ENCODE measurements around the gene CST1. TPM values are rescaled to one million over a fixed set of nuclear protein-coding genes. Genes with fewer than 3 reads are reported as not detected.

Gene CST1
- total RNA-seq, 1 donor from 2014 or later, result not detected

DNA sequence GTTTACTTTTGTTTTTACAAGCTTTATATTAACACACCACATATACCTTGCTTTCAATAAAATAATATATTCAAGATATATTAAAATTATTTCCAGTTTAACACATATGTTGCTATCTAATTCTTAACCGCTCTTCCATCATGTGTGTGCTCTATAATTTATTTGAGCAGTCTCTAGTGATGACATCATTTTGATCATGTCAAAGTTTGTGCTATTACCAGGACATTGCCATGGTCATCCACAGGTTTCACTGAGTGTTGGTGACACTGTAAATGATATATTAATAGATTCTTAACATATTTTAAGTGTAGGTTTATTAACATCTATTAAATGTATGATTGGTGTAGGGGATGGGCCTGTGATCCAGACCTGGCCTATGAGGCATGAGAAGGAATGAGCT is 44.8 kb downstream of the CST1 start:
- TF ChIP-seq EZH2phosphoT487 (IDR thresholded peaks at IDR 0.05) (no peak), EZH2 (IDR thresholded peaks at IDR 0.05) (no peak)
- TF ChIP-seq, protein P1, sequence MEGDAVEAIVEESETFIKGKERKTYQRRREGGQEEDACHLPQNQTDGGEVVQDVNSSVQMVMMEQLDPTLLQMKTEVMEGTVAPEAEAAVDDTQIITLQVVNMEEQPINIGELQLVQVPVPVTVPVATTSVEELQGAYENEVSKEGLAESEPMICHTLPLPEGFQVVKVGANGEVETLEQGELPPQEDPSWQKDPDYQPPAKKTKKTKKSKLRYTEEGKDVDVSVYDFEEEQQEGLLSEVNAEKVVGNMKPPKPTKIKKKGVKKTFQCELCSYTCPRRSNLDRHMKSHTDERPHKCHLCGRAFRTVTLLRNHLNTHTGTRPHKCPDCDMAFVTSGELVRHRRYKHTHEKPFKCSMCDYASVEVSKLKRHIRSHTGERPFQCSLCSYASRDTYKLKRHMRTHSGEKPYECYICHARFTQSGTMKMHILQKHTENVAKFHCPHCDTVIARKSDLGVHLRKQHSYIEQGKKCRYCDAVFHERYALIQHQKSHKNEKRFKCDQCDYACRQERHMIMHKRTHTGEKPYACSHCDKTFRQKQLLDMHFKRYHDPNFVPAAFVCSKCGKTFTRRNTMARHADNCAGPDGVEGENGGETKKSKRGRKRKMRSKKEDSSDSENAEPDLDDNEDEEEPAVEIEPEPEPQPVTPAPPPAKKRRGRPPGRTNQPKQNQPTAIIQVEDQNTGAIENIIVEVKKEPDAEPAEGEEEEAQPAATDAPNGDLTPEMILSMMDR (IDR thresholded peaks at IDR 0.05), result no peak
- Mint-ChIP-seq H3K27ac (no peak overlapping the region), H3K4me3 (no peak overlapping the region), H3K36me3 (no peaks in the 10 kb centered on the region), H3K27me3 (ENCODE audit: insufficient read depth, low read depth) (peaks cover 4% of the 10 kb centered on the region), H3K9me3 (no peaks in the 10 kb centered on the region), H3K4me1 (no peaks in the 10 kb centered on the region)
- H3K27ac ChIP-seq, result no peak overlapping the region
- no peak overlapping the region for H3K4me3 ChIP-seq
- H3K27me3 ChIP-seq, result no peaks in the 10 kb centered on the region
- H3F3A ChIP-seq (ENCODE audit: low read depth), result no peaks in the 10 kb centered on the region
- no peaks in the 10 kb centered on the region for H3K4me1 ChIP-seq
- no peaks in the 10 kb centered on the region for H3K79me2 ChIP-seq (ENCODE audit: low read depth)
- H3K4me2 ChIP-seq, result no peak overlapping the region
- H2AFZ ChIP-seq (replicated peaks), result no peak overlapping the region
- no peaks in the 10 kb centered on the region for H3K9me3 ChIP-seq (ENCODE audit: low read depth)
- no peak for DNase-seq (ENCODE audit: low spot score)
- no peaks in the 10 kb centered on the region for H3K36me3 ChIP-seq
- H3K9ac ChIP-seq, result no peak overlapping the region
- H4K20me1 ChIP-seq (ENCODE audit: low read depth), result no peaks in the 10 kb centered on the region

DNA sequence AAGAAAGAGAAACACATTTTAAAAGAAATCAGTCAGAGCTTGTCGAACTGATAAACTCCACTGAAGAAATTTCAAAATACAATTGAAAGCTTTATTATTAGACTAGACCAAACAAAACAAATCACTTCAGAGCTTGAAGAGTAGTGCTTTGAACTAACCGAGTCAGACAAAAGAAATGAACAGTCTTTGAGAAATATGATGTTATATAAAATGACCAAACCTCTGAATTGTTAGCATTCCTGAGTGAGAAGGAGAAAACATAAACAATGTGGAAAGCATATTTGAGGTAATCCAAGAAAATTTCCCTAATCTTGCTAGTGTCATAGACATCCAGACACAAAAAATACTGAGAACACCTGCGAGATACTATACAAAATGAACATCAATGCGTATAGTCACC is 48.7 kb downstream of the CST1 start:
- no peaks in the 10 kb centered on the region for H3K9me3 ChIP-seq (ENCODE audit: low read depth)
- DNase-seq (ENCODE audit: low spot score), result no peak
- H3K4me1 ChIP-seq, result no peaks in the 10 kb centered on the region
- H3K27ac ChIP-seq, result no peak overlapping the region
- H3K79me2 ChIP-seq (ENCODE audit: low read depth), result no peaks in the 10 kb centered on the region
- no peaks in the 10 kb centered on the region for H3K36me3 ChIP-seq
- H3K4me2 ChIP-seq, result no peak overlapping the region
- no peak overlapping the region for H3K4me3 Mint-ChIP-seq
- no peaks in the 10 kb centered on the region for H4K20me1 ChIP-seq (ENCODE audit: low read depth)
- H3K27me3 ChIP-seq, result no peaks in the 10 kb centered on the region
- H3K27me3 Mint-ChIP-seq (ENCODE audit: insufficient read depth, low read depth), result peaks cover 4% of the 10 kb centered on the region
- H3K27ac Mint-ChIP-seq, result no peak overlapping the region
- no peak overlapping the region for H3K9ac ChIP-seq
- no peaks in the 10 kb centered on the region for H3F3A ChIP-seq (ENCODE audit: low read depth)
- no peaks in the 10 kb centered on the region for H3K9me3 Mint-ChIP-seq
- TF ChIP-seq, protein P1 (IDR thresholded peaks at IDR 0.05), result no peak
- TF ChIP-seq EZH2 (IDR thresholded peaks at IDR 0.05) (no peak), EZH2phosphoT487 (IDR thresholded peaks at IDR 0.05) (no peak)
- no peak overlapping the region for H2AFZ ChIP-seq (replicated peaks)
- no peak overlapping the region for H3K4me3 ChIP-seq
- no peaks in the 10 kb centered on the region for H3K36me3 Mint-ChIP-seq
- H3K4me1 Mint-ChIP-seq, result no peaks in the 10 kb centered on the region

DNA sequence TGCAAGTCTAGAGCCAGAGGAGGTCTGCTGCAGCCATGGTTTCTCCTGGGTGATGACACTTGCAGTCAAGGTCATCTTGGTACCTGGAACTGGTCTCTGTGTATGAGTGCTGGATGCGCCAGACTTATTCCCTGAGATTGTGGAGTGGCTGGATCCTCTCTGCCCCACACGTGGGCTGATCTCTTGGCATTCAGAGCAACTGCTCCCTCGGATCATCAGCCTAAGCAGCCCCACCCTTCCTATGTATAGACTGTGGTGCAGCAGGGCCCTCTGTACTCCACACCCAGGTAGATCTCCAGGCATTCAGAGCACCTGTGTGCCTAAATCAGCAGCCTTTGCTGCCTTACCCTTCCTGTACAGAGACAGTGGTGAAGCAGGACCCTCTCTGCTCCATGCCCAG is 49.8 kb downstream of the CST1 start:
- H3K27me3 ChIP-seq, result no peaks in the 10 kb centered on the region
- H3K4me1 ChIP-seq, result no peaks in the 10 kb centered on the region
- H3K36me3 ChIP-seq, result no peaks in the 10 kb centered on the region
- no peak overlapping the region for H3K9ac ChIP-seq
- H3K79me2 ChIP-seq (ENCODE audit: low read depth), result no peaks in the 10 kb centered on the region
- Mint-ChIP-seq H3K9me3 (no peaks in the 10 kb centered on the region), H3K4me3 (no peak overlapping the region), H3K27ac (no peak overlapping the region), H3K27me3 (ENCODE audit: insufficient read depth, low read depth) (peaks cover 4% of the 10 kb centered on the region), H3K36me3 (no peaks in the 10 kb centered on the region), H3K4me1 (no peaks in the 10 kb centered on the region)
- no peak overlapping the region for H2AFZ ChIP-seq (replicated peaks)
- no peak for DNase-seq (ENCODE audit: low spot score)
- no peaks in the 10 kb centered on the region for H4K20me1 ChIP-seq (ENCODE audit: low read depth)
- no peak overlapping the region for H3K4me2 ChIP-seq
- no peak for TF ChIP-seq EZH2phosphoT487 (IDR thresholded peaks at IDR 0.05)
- no peak for TF ChIP-seq EZH2 (IDR thresholded peaks at IDR 0.05)
- TF ChIP-seq, protein P1 (IDR thresholded peaks at IDR 0.05), result no peak
- no peak overlapping the region for H3K27ac ChIP-seq
- no peak overlapping the region for H3K4me3 ChIP-seq
- H3F3A ChIP-seq (ENCODE audit: low read depth), result no peaks in the 10 kb centered on the region
- H3K9me3 ChIP-seq (ENCODE audit: low read depth), result no peaks in the 10 kb centered on the region
